Mesodermal cell (in vitro differentiated cells): ENCODE measurements around the gene FBRSL1.
"Not testable (repeated sequence)": the region's sequence is repeated elsewhere in the genome, so short reads cannot be mapped to it uniquely, and the experiment has no call there.

ENCODE experiments used
- H3K27ac ChIP-seq: 2 replicates; pipeline ENCODE4 v1.7.0; 2013; ENCODE audit warnings: mild to moderate bottlenecking, low read depth, low read length, moderate library complexity; ENCODE audit not compliant: severe bottlenecking
- H3K36me3 ChIP-seq: 2 replicates; pipeline ENCODE4 v1.7.1; 2013; ENCODE audit warnings: mild to moderate bottlenecking, low read length, moderate library complexity; ENCODE audit not compliant: control insufficient read depth, insufficient read depth
- H3K4me1 ChIP-seq: one replicate; pipeline ENCODE4 v1.7.1; 2013; ENCODE audit warnings: mild to moderate bottlenecking, low read length; ENCODE audit not compliant: insufficient read depth, control insufficient read depth, poor library complexity, severe bottlenecking
- H3K4me3 ChIP-seq: 2 replicates; pipeline ENCODE4 v1.7.0; 2013; ENCODE audit warnings: low read length, control low read depth, mild to moderate bottlenecking; ENCODE audit not compliant: insufficient read depth, poor library complexity, severe bottlenecking; ENCODE audit errors: extremely low read depth
- H3K9me3 ChIP-seq: 2 replicates; pipeline ENCODE4 v1.7.1; 2013; ENCODE audit warnings: mild to moderate bottlenecking, low read length, moderate library complexity; ENCODE audit not compliant: control insufficient read depth
- WGBS, 2 experiments: methylation state at CpG; one replicate each; pipeline ENCODE4 v1.1.5; 2013; ENCODE audit warnings: missing lambda C conversion rate in 2 of 2; ENCODE audit not compliant: insufficient coverage in 2 of 2; 5-methylcytosine and 5-hydroxymethylcytosine counted together

The FBRSL1 gene

GRCh38 chr12:132530447-132530846, 40.5 kb downstream of the FBRSL1 start:
- no peaks in the 10 kb centered on the region for H3K4me1 ChIP-seq
- H3K36me3 ChIP-seq: no peaks in the 10 kb centered on the region
- no peak overlapping the region for H3K4me3 ChIP-seq
- H3K9me3 ChIP-seq: peaks cover 36% of the 10 kb centered on the region
- H3K27ac ChIP-seq: no peak overlapping the region
- 89 to 100% methylated on average over 3 of the region's 6 CpGs for WGBS, 2 experiments

GRCh38 chr12:132530851-132531250, 40.9 kb downstream of the FBRSL1 start:
- H3K9me3 ChIP-seq: peaks cover 38% of the 10 kb centered on the region
- no peaks in the 10 kb centered on the region for H3K4me1 ChIP-seq
- no peaks in the 10 kb centered on the region for H3K36me3 ChIP-seq
- 97 to 100% methylated on average over 5 to 7 of the region's 7 CpGs for WGBS, 2 experiments
- H3K4me3 ChIP-seq: no peak overlapping the region
- no peak overlapping the region for H3K27ac ChIP-seq

- peaks cover 48% of the 10 kb centered on the region for H3K9me3 ChIP-seq
- not testable (repeated sequence) for H3K4me1 ChIP-seq
Measured at GRCh38 chr12:132532711-132533583, 43.0 kb downstream of the FBRSL1 start.

GRCh38 chr12:132533584-132533958, 43.6 kb downstream of the FBRSL1 start:
- Histone ChIP-seq H3K4me3 (no peak overlapping the region), H3K4me1 (no peaks in the 10 kb centered on the region)

More at GRCh38 chr12:132532711-132533583, 43.0 kb downstream of the FBRSL1 start:
- 90% methylated on average over 13 to 18 of the region's 20 CpGs for WGBS, 2 experiments
- H3K27ac ChIP-seq, H3K4me3 ChIP-seq, H3K36me3 ChIP-seq: not testable (repeated sequence)

GRCh38 chr12:132534076-132534475, 44.1 kb downstream of the FBRSL1 start:
- Histone ChIP-seq H3K4me3 (no peak overlapping the region), H3K27ac (no peak overlapping the region), H3K4me1 (no peaks in the 10 kb centered on the region), H3K9me3 (peaks cover 48% of the 10 kb centered on the region), H3K36me3 (no peaks in the 10 kb centered on the region)
- 92 to 93% methylated on average over 6 to 13 of the region's 13 CpGs for WGBS, 2 experiments

More at GRCh38 chr12:132533584-132533958, 43.6 kb downstream of the FBRSL1 start:
- WGBS, 2 experiments: 95 to 97% methylated on average over 4 to 5 of the region's 6 CpGs
- Histone ChIP-seq H3K27ac (no peak overlapping the region), H3K36me3 (no peaks in the 10 kb centered on the region), H3K9me3 (peaks cover 48% of the 10 kb centered on the region)

- H3K4me1 ChIP-seq: no peaks in the 10 kb centered on the region
- WGBS, 2 experiments: 91 to 95% methylated on average over 9 to 13 of the region's 13 CpGs
- H3K9me3 ChIP-seq: peaks cover 48% of the 10 kb centered on the region
- H3K27ac ChIP-seq: no peak overlapping the region
- H3K4me3 ChIP-seq: no peak overlapping the region
- no peaks in the 10 kb centered on the region for H3K36me3 ChIP-seq
Measured at GRCh38 chr12:132535019-132535418, 45.1 kb downstream of the FBRSL1 start.

- H3K27ac ChIP-seq: no peak overlapping the region
- peaks cover 46% of the 10 kb centered on the region for H3K9me3 ChIP-seq
- WGBS, 2 experiments: 89 to 94% methylated on average over 16 of the region's 16 CpGs
- no peaks in the 10 kb centered on the region for H3K36me3 ChIP-seq
- H3K4me3 ChIP-seq: no peak overlapping the region
- H3K4me1 ChIP-seq: no peaks in the 10 kb centered on the region
Measured at GRCh38 chr12:132536102-132536876, 46.3 kb downstream of the FBRSL1 start.

- no peaks in the 10 kb centered on the region for H3K4me1 ChIP-seq
Measured at GRCh38 chr12:132537049-132537448, 47.1 kb downstream of the FBRSL1 start.

GRCh38 chr12:132537836-132538662, 48.1 kb downstream of the FBRSL1 start:
- Histone ChIP-seq H3K9me3 (peaks cover 35% of the 10 kb centered on the region), H3K4me3 (no peak overlapping the region), H3K36me3 (no peaks in the 10 kb centered on the region), H3K27ac (no peak overlapping the region), H3K4me1 (no peaks in the 10 kb centered on the region)
- WGBS, 2 experiments: 85 to 93% methylated on average over 24 to 27 of the region's 29 CpGs

More at GRCh38 chr12:132537049-132537448, 47.1 kb downstream of the FBRSL1 start:
- WGBS, 2 experiments: 87 to 95% methylated on average over 11 of the region's 11 CpGs
- Histone ChIP-seq H3K36me3 (no peaks in the 10 kb centered on the region), H3K4me3 (no peak overlapping the region), H3K9me3 (peaks cover 39% of the 10 kb centered on the region), H3K27ac (no peak overlapping the region)

GRCh38 chr12:132538663-132538990, 48.7 kb downstream of the FBRSL1 start:
- no peak overlapping the region for H3K27ac ChIP-seq
- 91 to 92% methylated on average over 3 to 4 of the region's 4 CpGs for WGBS, 2 experiments
- no peaks in the 10 kb centered on the region for H3K36me3 ChIP-seq
- no peak overlapping the region for H3K4me3 ChIP-seq
- H3K4me1 ChIP-seq: no peaks in the 10 kb centered on the region
- peaks cover 30% of the 10 kb centered on the region for H3K9me3 ChIP-seq
